ENCODE measurements around the gene GJA1. TPM values are rescaled to one million over a fixed set of nuclear protein-coding genes. Genes with fewer than 3 reads are reported as not detected.
A peak's percentile ranks its signal among the peaks of the same experiment; 100 is the strongest.

Gene GJA1
- total and polyA plus RNA-seq, 8 donors: 3.3 to 30.0 (median 6.6) TPM

GRCh38 chr6:121482751-121483150, 47.3 kb downstream of the GJA1 start:
- Histone ChIP-seq H3K9me3 (no peaks in the 10 kb centered on the region), H3K27ac (no peak overlapping the region), H3K27me3 (no peaks in the 10 kb centered on the region), H3K4me3 (no peak overlapping the region), H3K4me1 (no peaks in the 10 kb centered on the region), H3K36me3 (no peaks in the 10 kb centered on the region)
- ATAC-seq (no peak), FAIRE-seq (no peak), DNase-seq (no peak)
- no peak for TF ChIP-seq CTCF (IDR thresholded peaks at IDR 0.05)
- intact Hi-C loops (cut with DNase I): no loop called here

GRCh38 chr6:121485359-121485811, 49.9 kb downstream of the GJA1 start:
- Histone ChIP-seq H3K27me3 (no peaks in the 10 kb centered on the region), H3K27ac (no peak overlapping the region), H3K9me3 (no peaks in the 10 kb centered on the region), H3K36me3 (no peaks in the 10 kb centered on the region), H3K4me3 (no peak overlapping the region), H3K4me1 (no peaks in the 10 kb centered on the region)
- intact Hi-C loops (cut with DNase I): no loop called here
- FAIRE-seq: no peak
- no peak for TF ChIP-seq CTCF (IDR thresholded peaks at IDR 0.05)
- 36 to 53% methylated on average over 2 of the region's 2 CpGs for WGBS, 2 donors
- no peak for ATAC-seq
- no peak for DNase-seq

GRCh38 chr6:121491576-121491975, 56.1 kb downstream of the GJA1 start:
- intact Hi-C loops (cut with DNase I): no loop called here
- ATAC-seq: peak in 1 of 4 donors; percentile 32
- WGBS, 2 donors: 35 to 42% methylated on average over 1 of the region's 1 CpG
- H3K36me3 ChIP-seq: no peaks in the 10 kb centered on the region
- no peaks in the 10 kb centered on the region for H3K4me1 ChIP-seq
- no peak overlapping the region for H3K4me3 ChIP-seq
- H3K9me3 ChIP-seq: no peaks in the 10 kb centered on the region
- no peaks in the 10 kb centered on the region for H3K27me3 ChIP-seq
- FAIRE-seq: no peak
- DNase-seq: no peak
- TF ChIP-seq CTCF (IDR thresholded peaks at IDR 0.05): no peak
- H3K27ac ChIP-seq: no peak overlapping the region

GRCh38 chr6:121492536-121492935, 57.1 kb downstream of the GJA1 start:
- intact Hi-C loops (cut with DNase I): no loop called here
- WGBS, 2 donors: 66 to 75% methylated on average over 1 of the region's 1 CpG
- Histone ChIP-seq H3K27me3 (no peaks in the 10 kb centered on the region), H3K36me3 (no peaks in the 10 kb centered on the region), H3K27ac (no peak overlapping the region), H3K4me3 (no peak overlapping the region), H3K9me3 (no peaks in the 10 kb centered on the region), H3K4me1 (no peaks in the 10 kb centered on the region)
- ATAC-seq (peak in 1 of 4 donors; percentile 11), DNase-seq (no peak), FAIRE-seq (no peak)
- no peak for TF ChIP-seq CTCF (IDR thresholded peaks at IDR 0.05)

GRCh38 chr6:121497970-121498375, 62.5 kb downstream of the GJA1 start:
- WGBS, 2 donors: 64 to 65% methylated on average over 5 of the region's 5 CpGs
- Histone ChIP-seq H3K27me3 (no peaks in the 10 kb centered on the region), H3K4me3 (no peak overlapping the region), H3K9me3 (no peaks in the 10 kb centered on the region), H3K36me3 (no peaks in the 10 kb centered on the region), H3K27ac (peak overlapping the region in 1 of 4 donors; percentile 5), H3K4me1 (no peaks in the 10 kb centered on the region)
- FAIRE-seq (no peak), DNase-seq (no peak), ATAC-seq (peak in 3 of 4 donors; percentile 35 to 48 (median 39))
- TF ChIP-seq CTCF (IDR thresholded peaks at IDR 0.05): no peak
- intact Hi-C loops (cut with DNase I): no loop called here
